ENCODE results near the gene ALDH1L2.

DNA sequence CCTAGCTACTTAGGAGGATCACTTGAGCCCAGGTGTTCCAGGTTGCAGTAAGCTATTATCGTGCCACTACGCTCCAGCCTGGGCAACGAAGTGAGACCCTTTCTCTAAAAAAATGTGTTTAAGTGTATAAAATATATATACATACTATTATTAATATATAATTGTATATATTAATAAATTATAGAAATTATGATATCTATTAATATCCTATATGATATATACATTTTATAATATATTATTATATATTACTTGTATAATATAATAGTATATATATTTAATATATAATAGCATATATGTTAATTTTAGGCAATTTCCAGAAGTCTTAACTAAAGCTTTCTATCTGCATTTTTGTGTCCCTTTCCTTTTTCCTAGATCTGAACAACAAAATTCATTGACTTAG is 12.3 kb downstream of the ALDH1L2 start:
- TF ChIP-seq, protein P1, sequence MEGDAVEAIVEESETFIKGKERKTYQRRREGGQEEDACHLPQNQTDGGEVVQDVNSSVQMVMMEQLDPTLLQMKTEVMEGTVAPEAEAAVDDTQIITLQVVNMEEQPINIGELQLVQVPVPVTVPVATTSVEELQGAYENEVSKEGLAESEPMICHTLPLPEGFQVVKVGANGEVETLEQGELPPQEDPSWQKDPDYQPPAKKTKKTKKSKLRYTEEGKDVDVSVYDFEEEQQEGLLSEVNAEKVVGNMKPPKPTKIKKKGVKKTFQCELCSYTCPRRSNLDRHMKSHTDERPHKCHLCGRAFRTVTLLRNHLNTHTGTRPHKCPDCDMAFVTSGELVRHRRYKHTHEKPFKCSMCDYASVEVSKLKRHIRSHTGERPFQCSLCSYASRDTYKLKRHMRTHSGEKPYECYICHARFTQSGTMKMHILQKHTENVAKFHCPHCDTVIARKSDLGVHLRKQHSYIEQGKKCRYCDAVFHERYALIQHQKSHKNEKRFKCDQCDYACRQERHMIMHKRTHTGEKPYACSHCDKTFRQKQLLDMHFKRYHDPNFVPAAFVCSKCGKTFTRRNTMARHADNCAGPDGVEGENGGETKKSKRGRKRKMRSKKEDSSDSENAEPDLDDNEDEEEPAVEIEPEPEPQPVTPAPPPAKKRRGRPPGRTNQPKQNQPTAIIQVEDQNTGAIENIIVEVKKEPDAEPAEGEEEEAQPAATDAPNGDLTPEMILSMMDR (IDR thresholded peaks at IDR 0.05) = no peak
- TF ChIP-seq POLR2AphosphoS5 (IDR thresholded peaks at IDR 0.05) = no peak

Data from suprapubic skin (tissue), 3 donors.